ENCODE measurements around the gene GLO1. TPM values are rescaled to one million over a fixed set of nuclear protein-coding genes. Genes with fewer than 3 reads are reported as not detected.

The GLO1 gene
- total RNA-seq, 1 donor from 2014 or later = 36.7 TPM

GRCh38 chr6:38673397-38674165 is 29.4 kb downstream of the GLO1 start:
- ATAC-seq (peak; percentile 46), DNase-seq (ENCODE audit: low spot score) (no peak)

GRCh38 chr6:38671885-38672467 is 31.0 kb downstream of the GLO1 start:
- ATAC-seq (peak; percentile 93), DNase-seq (ENCODE audit: low spot score) (no peak)

- ATAC-seq = no peak
- no peak for DNase-seq (ENCODE audit: low spot score)
These were observed 44.4 kb downstream of the GLO1 start for GRCh38 chr6:38658418-38659167.

GRCh38 chr6:38656896-38657295 is 46.0 kb downstream of the GLO1 start:
- no peak for ATAC-seq

GRCh38 chr6:38654263-38654662 is 48.7 kb downstream of the GLO1 start:
- DNase-seq (ENCODE audit: low spot score) (no peak), ATAC-seq (no peak)

More at GRCh38 chr6:38656896-38657295, 46.0 kb downstream of the GLO1 start:
- DNase-seq (ENCODE audit: low spot score) = no peak

- ATAC-seq (no peak), DNase-seq (ENCODE audit: low spot score) (no peak)
These were observed 51.7 kb downstream of the GLO1 start for GRCh38 chr6:38651121-38651784.

GRCh38 chr6:38650207-38650752 is 52.7 kb downstream of the GLO1 start:
- no peak for DNase-seq (ENCODE audit: low spot score)
- no peak for ATAC-seq

GRCh38 chr6:38649744-38650143 is 53.2 kb downstream of the GLO1 start:
- DNase-seq (ENCODE audit: low spot score) (no peak), ATAC-seq (no peak)

GRCh38 chr6:38648629-38649028 is 54.3 kb downstream of the GLO1 start:
- ATAC-seq = no peak
- no peak for DNase-seq (ENCODE audit: low spot score)

- ATAC-seq (no peak), DNase-seq (ENCODE audit: low spot score) (no peak)
These were observed 56.6 kb downstream of the GLO1 start for GRCh38 chr6:38646166-38646878.

GRCh38 chr6:38644951-38645350 is 58.0 kb downstream of the GLO1 start:
- ATAC-seq (peak; percentile 39), DNase-seq (ENCODE audit: low spot score) (no peak)

- ATAC-seq (no peak), DNase-seq (ENCODE audit: low spot score) (no peak)
These were observed 62.6 kb downstream of the GLO1 start for GRCh38 chr6:38640216-38640909.

- ATAC-seq (peak; percentile 93), DNase-seq (ENCODE audit: low spot score) (peak; percentile 84)
These were observed 63.3 kb downstream of the GLO1 start, which contains the start of gene BTBD9 for GRCh38 chr6:38639498-38640215. TSS of gene BTBD9 (minus strand) at chr6:38639929.

GRCh38 chr6:38638941-38639497 is 63.9 kb downstream of the GLO1 start:
- ATAC-seq = peak; percentile 53
- DNase-seq (ENCODE audit: low spot score) = no peak

GRCh38 chr6:38637756-38638155 is 65.2 kb downstream of the GLO1 start:
- DNase-seq (ENCODE audit: low spot score) = no peak
- ATAC-seq = no peak

GRCh38 chr6:38636027-38636426 is 66.9 kb downstream of the GLO1 start:
- no peak for DNase-seq (ENCODE audit: low spot score)
- ATAC-seq = no peak

- no peak for DNase-seq (ENCODE audit: low spot score)
These were observed 68.4 kb downstream of the GLO1 start for GRCh38 chr6:38634518-38634917.

GRCh38 chr6:38632490-38632889 is 70.5 kb downstream of the GLO1 start:
- no peak for DNase-seq (ENCODE audit: low spot score)
- ATAC-seq = no peak

More at GRCh38 chr6:38634518-38634917, 68.4 kb downstream of the GLO1 start:
- no peak for ATAC-seq
